SU-DHL-6 (cell line): ENCODE data around the gene DNAH3.

Source experiments
- EZH2phosphoT487 ChIP-seq: fragments of 200-600 bp; sonication (generic), shearing (Covaris generic); conservative IDR thresholded peaks from 2 replicates; pipeline ENCODE4 v1.6.1; 2018; ENCODE audit warnings: mild to moderate bottlenecking, antibody characterized with exemption, low read length, moderate library complexity, mixed read lengths
- TF ChIP-seq, protein P1 (sequence below): fragments of 200-600 bp; sonication (generic); IDR thresholded peaks from one replicate; pipeline ENCODE4 v1.5.1; 2017; ENCODE audit warnings: antibody characterized with exemption, mild to moderate bottlenecking, low read length, moderate library complexity; ENCODE audit not compliant: insufficient read depth, poor library complexity, severe bottlenecking

DNA sequence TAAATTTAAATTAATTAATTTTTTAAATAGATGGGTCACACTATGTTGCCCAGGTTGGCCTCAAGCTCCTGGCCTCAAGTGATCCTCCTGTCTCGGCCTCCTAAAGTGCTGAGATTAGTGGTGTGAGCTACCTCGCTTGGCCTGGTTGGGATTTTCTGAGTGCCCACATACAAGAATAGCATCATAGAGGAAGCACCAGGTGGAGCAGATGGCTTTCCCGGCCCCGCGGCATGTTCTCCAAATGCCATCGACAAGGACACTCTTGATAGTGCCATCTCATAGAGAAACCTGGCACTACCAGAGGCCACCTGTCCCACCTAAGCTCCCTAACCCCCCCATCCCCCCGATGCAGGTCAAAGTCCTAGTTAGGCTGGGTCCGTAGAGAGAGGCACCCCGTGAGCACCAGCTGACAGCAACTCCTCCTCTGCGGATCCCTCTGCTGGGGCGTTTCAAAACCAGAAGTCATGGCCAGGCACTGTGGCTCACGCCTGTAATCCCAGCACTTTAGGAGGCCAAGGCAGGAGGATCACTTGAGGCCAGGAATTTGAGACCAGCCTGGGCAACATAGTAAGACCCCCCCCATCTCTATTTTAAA, 65.9 kb downstream of the DNAH3 start:
- TF ChIP-seq, protein P1, sequence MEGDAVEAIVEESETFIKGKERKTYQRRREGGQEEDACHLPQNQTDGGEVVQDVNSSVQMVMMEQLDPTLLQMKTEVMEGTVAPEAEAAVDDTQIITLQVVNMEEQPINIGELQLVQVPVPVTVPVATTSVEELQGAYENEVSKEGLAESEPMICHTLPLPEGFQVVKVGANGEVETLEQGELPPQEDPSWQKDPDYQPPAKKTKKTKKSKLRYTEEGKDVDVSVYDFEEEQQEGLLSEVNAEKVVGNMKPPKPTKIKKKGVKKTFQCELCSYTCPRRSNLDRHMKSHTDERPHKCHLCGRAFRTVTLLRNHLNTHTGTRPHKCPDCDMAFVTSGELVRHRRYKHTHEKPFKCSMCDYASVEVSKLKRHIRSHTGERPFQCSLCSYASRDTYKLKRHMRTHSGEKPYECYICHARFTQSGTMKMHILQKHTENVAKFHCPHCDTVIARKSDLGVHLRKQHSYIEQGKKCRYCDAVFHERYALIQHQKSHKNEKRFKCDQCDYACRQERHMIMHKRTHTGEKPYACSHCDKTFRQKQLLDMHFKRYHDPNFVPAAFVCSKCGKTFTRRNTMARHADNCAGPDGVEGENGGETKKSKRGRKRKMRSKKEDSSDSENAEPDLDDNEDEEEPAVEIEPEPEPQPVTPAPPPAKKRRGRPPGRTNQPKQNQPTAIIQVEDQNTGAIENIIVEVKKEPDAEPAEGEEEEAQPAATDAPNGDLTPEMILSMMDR, result no peak
- TF ChIP-seq EZH2phosphoT487, result no peak
